GM12891 (cell line): ENCODE measurements around the gene FAM227A.

Experiments used
- POLR2A ChIP-seq: IDR thresholded peaks from 2 replicates; pipeline ENCODE4 v1.6.1; 2011; ENCODE audit warnings: low read depth, low read length, control low read depth
- POLR2AphosphoS5 ChIP-seq: IDR thresholded peaks from 2 replicates; pipeline ENCODE4 v1.6.1; 2011; ENCODE audit warnings: low read depth, low read length, control low read depth
- POU2F2 ChIP-seq: IDR thresholded peaks from 2 replicates; pipeline ENCODE4 v1.6.1; 2011; ENCODE audit warnings: low read depth, mild to moderate bottlenecking, control low read depth, low read length, moderate library complexity
- SPI1 ChIP-seq: IDR thresholded peaks from 2 replicates; pipeline ENCODE4 v1.6.1; 2011; ENCODE audit warnings: low read depth, low read length, control low read depth
- TAF1 ChIP-seq: IDR thresholded peaks from 2 replicates; pipeline ENCODE4 v1.6.1; 2011; ENCODE audit warnings: low read depth, low read length, control low read depth

DNA sequence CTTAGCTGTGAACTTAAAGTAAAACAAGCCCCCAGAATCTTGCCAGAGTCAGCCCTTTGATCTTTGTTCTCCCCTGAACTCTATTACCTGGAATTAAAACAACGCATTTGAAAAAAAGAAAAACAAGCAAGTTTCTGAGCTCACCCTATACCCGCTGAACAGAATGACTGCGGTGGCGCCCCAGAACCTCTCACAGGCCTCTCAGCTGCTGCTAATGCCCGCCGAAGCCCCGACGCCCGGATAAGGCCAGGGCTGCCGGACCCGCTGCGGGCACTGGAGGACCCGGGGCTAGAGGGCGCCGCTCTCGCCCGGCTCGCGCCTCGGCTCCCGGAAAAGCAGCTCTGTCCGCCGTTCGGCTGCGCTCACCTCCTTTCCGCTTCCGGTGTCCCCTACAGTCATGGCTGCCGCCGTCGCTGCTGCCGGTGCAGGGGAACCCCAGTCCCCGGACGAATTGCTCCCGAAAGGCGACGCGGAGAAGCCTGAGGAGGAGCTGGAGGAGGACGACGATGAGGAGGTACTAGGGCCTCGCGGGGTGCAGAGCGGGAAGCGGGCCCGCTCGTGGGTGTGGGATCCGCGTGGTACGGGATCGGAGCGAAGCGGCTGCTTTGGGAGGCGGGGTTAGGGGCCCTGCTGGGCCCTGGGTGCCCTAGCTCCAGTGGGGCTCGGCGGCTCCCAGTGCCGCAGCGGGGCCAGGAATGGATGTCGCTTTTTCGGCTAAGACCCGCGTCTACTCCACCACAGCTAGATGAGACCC lies 25.6 kb upstream of the FAM227A start, which contains the start of gene TOMM22:
- TF ChIP-seq POLR2A, result peak; percentile 93
- peak; percentile 96 for TF ChIP-seq TAF1
- TF ChIP-seq SPI1, result no peak
- TF ChIP-seq POLR2AphosphoS5, result peak; percentile 94
- TF ChIP-seq POU2F2, result peak; percentile 65
